ENCODE results near the gene HDAC1.

Gene HDAC1

GRCh38 chr1:32303358-32303757, 11.5 kb downstream of the HDAC1 start:
- DNase-seq (ENCODE audit: low read depth), result no peak
- no peak for TF ChIP-seq CTCF (IDR thresholded peaks at IDR 0.05; ENCODE audit: insufficient read depth, low read depth, low read length, missing control alignments)
- H3K4me3 ChIP-seq (ENCODE audit: low read length), result no peak overlapping the region

GRCh38 chr1:32303997-32304622, 12.2 kb downstream of the HDAC1 start:
- no peak for DNase-seq (ENCODE audit: low read depth)
- no peak overlapping the region for H3K4me3 ChIP-seq (ENCODE audit: low read length)
- TF ChIP-seq CTCF (IDR thresholded peaks at IDR 0.05; ENCODE audit: insufficient read depth, low read depth, low read length, missing control alignments), result no peak

- no peak for TF ChIP-seq CTCF (IDR thresholded peaks at IDR 0.05; ENCODE audit: insufficient read depth, low read depth, low read length, missing control alignments)
- no peak for DNase-seq (ENCODE audit: low read depth)
- H3K4me3 ChIP-seq (ENCODE audit: low read length), result no peak overlapping the region
These were observed 13.4 kb downstream of the HDAC1 start for GRCh38 chr1:32305310-32305709.

GRCh38 chr1:32307324-32307723, 15.4 kb downstream of the HDAC1 start:
- DNase-seq (ENCODE audit: low read depth), result no peak
- no peak overlapping the region for H3K4me3 ChIP-seq (ENCODE audit: low read length)
- TF ChIP-seq CTCF (IDR thresholded peaks at IDR 0.05; ENCODE audit: insufficient read depth, low read depth, low read length, missing control alignments), result no peak

GRCh38 chr1:32309960-32310359, 18.1 kb downstream of the HDAC1 start:
- no peak for TF ChIP-seq CTCF (IDR thresholded peaks at IDR 0.05; ENCODE audit: insufficient read depth, low read depth, low read length, missing control alignments)
- no peak overlapping the region for H3K4me3 ChIP-seq (ENCODE audit: low read length)
- DNase-seq (ENCODE audit: low read depth), result no peak

GRCh38 chr1:32311709-32312393, 20.0 kb downstream of the HDAC1 start:
- no peak overlapping the region for H3K4me3 ChIP-seq (ENCODE audit: low read length)
- no peak for TF ChIP-seq CTCF (IDR thresholded peaks at IDR 0.05; ENCODE audit: insufficient read depth, low read depth, low read length, missing control alignments)
- no peak for DNase-seq (ENCODE audit: low read depth)

GRCh38 chr1:32316903-32317277, 25.0 kb downstream of the HDAC1 start:
- TF ChIP-seq CTCF (IDR thresholded peaks at IDR 0.05; ENCODE audit: insufficient read depth, low read depth, low read length, missing control alignments), result no peak
- no peak overlapping the region for H3K4me3 ChIP-seq (ENCODE audit: low read length)
- DNase-seq (ENCODE audit: low read depth), result no peak

Data from epithelial cell of esophagus (primary cell).